Measurements from ENCODE around the gene ABRACL. TPM values are rescaled to one million over a fixed set of nuclear protein-coding genes. Genes with fewer than 3 reads are reported as not detected.
A peak's percentile ranks its signal among the peaks of the same experiment; 100 is the strongest.
"Not testable (repeated sequence)": the region's sequence is repeated elsewhere in the genome, so short reads cannot be mapped to it uniquely, and the experiment has no call there.

The ABRACL gene
- total and polyA plus RNA-seq, 5 donors = 4.5 to 11.0 (median 7.7) TPM

DNA sequence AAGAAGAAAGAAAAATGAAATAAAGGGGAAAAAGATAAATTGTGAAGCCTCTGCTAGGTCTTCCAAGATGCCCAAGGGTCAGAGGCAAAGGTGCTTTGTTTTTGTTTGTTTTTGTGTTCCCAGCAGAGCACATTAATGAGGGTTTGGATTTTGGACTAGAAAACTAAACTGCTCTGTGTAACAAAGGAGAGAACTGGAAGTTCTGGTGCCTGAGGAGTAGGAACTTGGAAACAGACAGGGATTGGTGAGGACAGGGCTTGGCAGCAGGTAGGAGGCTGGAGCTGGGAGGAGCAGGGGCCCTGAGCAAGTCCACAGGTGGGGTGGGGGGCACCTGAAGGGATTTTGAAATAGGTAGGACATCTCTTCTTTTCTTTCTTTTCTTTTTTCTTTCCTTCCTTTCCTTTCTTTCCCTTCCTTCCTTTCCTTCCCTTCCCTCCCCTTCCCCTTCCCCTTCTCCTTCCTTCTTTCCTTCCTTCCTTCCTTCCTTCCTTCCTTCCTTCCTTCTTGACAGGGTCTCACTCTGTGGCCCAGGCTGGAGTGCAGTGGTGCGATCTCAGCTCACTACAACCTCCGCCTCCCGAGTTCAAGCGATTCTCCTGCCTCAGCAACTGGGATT is 15.3 kb upstream of the ABRACL start:
- H3K27ac ChIP-seq (ENCODE audit: low read length) = no peak overlapping the region

DNA sequence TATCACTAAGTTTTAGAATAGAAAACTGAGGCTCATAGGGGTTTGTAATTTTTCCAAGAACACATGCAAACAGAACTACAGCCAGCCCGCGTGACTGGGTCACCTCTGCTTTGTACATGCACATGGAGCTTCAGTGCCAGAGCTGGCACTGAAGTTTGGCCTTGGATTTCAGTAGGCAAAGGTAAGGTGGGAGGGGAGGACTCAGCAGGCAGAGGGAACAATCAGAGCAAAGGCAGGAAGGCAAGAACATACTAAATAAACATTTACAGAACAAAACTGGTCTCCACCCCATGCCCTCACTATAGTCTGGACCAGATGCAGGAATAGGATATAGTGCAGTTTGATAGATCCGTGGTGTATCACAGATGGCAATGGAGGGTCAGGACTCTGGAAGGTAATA is 13.6 kb upstream of the ABRACL start:
- DNase-seq (no peak), ATAC-seq (peak in 1 of 2 donors; percentile 16)
- Histone ChIP-seq H3K9me3 (ENCODE audit: control insufficient read depth, low read length) (no peaks in the 10 kb centered on the region), H3K27ac (ENCODE audit: low read length) (no peak overlapping the region), H3K27me3 (ENCODE audit: control insufficient read depth, insufficient read depth) (no peaks in the 10 kb centered on the region), H3K4me3 (ENCODE audit: low read length) (no peak overlapping the region), H3K4me1 (ENCODE audit: control insufficient read depth, insufficient read depth, low read length) (peaks cover 6% of the 10 kb centered on the region)
- intact Hi-C loops (cut with DNase I) = no loop called here
- 74% methylated on average over 3 of the region's 3 CpGs for WGBS

More for the DNA sequence above, 15.3 kb upstream of the ABRACL start:
- Histone ChIP-seq H3K4me1 (ENCODE audit: control insufficient read depth, insufficient read depth, low read length) (peaks cover 6% of the 10 kb centered on the region), H3K9me3 (ENCODE audit: control insufficient read depth, low read length) (no peaks in the 10 kb centered on the region), H3K27me3 (ENCODE audit: control insufficient read depth, insufficient read depth) (no peaks in the 10 kb centered on the region), H3K4me3 (ENCODE audit: low read length) (no peak overlapping the region)
- ATAC-seq (no peak), DNase-seq (no peak)
- 96% methylated on average over 4 of the region's 4 CpGs for WGBS
- intact Hi-C loops (cut with DNase I) = no loop called here

DNA sequence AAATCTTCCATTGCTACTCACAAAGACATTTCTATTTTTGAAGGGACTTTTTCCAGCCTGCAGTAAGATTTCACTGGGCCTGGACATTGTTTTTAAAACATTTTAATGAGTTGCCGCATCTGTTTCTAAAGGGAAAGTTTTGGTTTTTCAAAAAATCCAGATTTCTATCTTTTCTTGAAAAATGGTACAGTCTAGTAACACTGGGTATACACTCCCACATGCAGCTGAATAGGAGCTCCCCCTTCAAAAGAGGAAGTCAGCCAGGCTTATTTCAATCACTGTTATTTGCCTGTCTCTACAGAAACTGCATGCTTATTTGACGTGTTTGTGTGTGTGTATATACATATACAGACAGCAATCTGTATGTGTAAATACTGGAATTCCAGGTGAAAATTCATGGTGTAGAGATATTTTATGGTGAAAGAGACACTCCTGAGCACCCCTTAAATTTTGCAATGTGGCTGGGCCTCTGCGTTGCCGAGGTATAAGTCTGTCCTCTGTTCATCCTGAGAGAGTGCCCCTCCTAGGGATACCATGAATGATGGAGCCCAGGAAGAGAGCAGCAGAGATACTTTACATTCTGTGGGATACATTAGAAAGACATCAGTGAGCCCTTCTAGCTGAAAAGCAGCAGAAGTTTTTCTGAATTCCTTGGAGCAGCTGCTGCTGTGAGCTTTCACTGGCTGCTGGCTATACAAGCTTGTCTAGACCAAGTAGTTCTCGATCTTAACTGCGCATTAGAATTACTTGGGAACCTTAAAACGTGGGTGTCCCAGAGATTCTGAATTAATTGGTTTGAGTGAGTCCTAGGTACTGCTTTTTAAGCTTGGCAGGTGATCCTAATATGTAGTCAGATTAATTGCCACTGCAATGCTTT is 12.0 kb upstream of the ABRACL start:
- H3K27ac ChIP-seq (ENCODE audit: low read length) = peak overlapping the region; percentile 26
- H3K4me1 ChIP-seq (ENCODE audit: control insufficient read depth, insufficient read depth, low read length) = peaks cover 4% of the 10 kb centered on the region
- WGBS = 54% methylated on average over 7 of the region's 7 CpGs
- DNase-seq = no peak
- no peak overlapping the region for H3K4me3 ChIP-seq (ENCODE audit: low read length)
- intact Hi-C loops (cut with DNase I) = no loop called here
- no peaks in the 10 kb centered on the region for H3K27me3 ChIP-seq (ENCODE audit: control insufficient read depth, insufficient read depth)
- H3K9me3 ChIP-seq (ENCODE audit: control insufficient read depth, low read length) = no peaks in the 10 kb centered on the region
- peak; percentile 50 to 61 for ATAC-seq

- H3K9me3 ChIP-seq (ENCODE audit: control insufficient read depth, low read length) = no peaks in the 10 kb centered on the region
- peaks cover 4% of the 10 kb centered on the region for H3K4me1 ChIP-seq (ENCODE audit: control insufficient read depth, insufficient read depth, low read length)
- 40% methylated on average over 3 of the region's 3 CpGs for WGBS
- intact Hi-C loops (cut with DNase I) = no loop called here
- no peak for DNase-seq
- H3K4me3 ChIP-seq (ENCODE audit: low read length) = no peak overlapping the region
- H3K27me3 ChIP-seq (ENCODE audit: control insufficient read depth, insufficient read depth) = no peaks in the 10 kb centered on the region
- ATAC-seq = peak in 1 of 2 donors; percentile 69
- H3K27ac ChIP-seq (ENCODE audit: low read length) = peak overlapping the region; percentile 26
Observed at GRCh38 chr6:139017227-139017626, 11.3 kb upstream of the ABRACL start.

DNA sequence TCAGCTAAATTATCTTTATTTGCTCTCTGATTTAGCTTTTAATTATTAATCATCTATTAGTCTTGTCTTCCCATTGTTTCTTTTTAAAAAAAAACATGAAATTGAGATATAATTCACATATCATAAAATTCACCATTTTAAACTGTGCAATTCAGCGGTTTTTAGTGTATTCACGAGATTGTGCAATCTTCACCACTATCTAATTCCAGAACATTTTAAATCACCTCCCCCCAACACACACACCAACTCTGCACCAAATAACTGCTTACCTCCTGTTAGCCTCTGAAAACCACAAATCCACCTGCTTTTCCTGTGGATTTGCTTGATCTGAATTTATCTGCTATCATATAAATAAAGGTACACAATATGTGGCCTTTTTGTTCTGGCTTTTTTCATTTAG is 8.8 kb upstream of the ABRACL start:
- peaks cover 4% of the 10 kb centered on the region for H3K4me1 ChIP-seq (ENCODE audit: control insufficient read depth, insufficient read depth, low read length)
- no peaks in the 10 kb centered on the region for H3K27me3 ChIP-seq (ENCODE audit: control insufficient read depth, insufficient read depth)
- H3K4me3 ChIP-seq (ENCODE audit: low read length) = no peak overlapping the region
- intact Hi-C loops (cut with DNase I) = no loop called here
- no peak for ATAC-seq
- no peak overlapping the region for H3K27ac ChIP-seq (ENCODE audit: low read length)
- H3K9me3 ChIP-seq (ENCODE audit: control insufficient read depth, low read length) = no peaks in the 10 kb centered on the region
- DNase-seq = no peak
- 93% methylated on average over 2 of the region's 2 CpGs for WGBS

GRCh38 chr6:139020689-139021088 is 7.9 kb upstream of the ABRACL start:
- intact Hi-C loops (cut with DNase I) = no loop called here
- 98% methylated on average over 3 of the region's 3 CpGs for WGBS
- Histone ChIP-seq H3K27ac (ENCODE audit: low read length) (no peak overlapping the region), H3K4me1 (ENCODE audit: control insufficient read depth, insufficient read depth, low read length) (peaks cover 4% of the 10 kb centered on the region), H3K4me3 (ENCODE audit: low read length) (no peak overlapping the region), H3K9me3 (ENCODE audit: control insufficient read depth, low read length) (no peaks in the 10 kb centered on the region), H3K27me3 (ENCODE audit: control insufficient read depth, insufficient read depth) (no peaks in the 10 kb centered on the region)
- no peak for ATAC-seq
- no peak for DNase-seq

GRCh38 chr6:139025416-139025815 is 3.1 kb upstream of the ABRACL start:
- H3K4me3 ChIP-seq (ENCODE audit: low read length); intact Hi-C loops (cut with DNase I); H3K27me3 ChIP-seq (ENCODE audit: control insufficient read depth, insufficient read depth); H3K27ac ChIP-seq (ENCODE audit: low read length); H3K4me1 ChIP-seq (ENCODE audit: control insufficient read depth, insufficient read depth, low read length); H3K9me3 ChIP-seq (ENCODE audit: control insufficient read depth, low read length); ATAC-seq: not testable (repeated sequence)
- WGBS = 92% methylated on average over 3 of the region's 3 CpGs
- DNase-seq = peak in 1 of 3 donors; percentile 18

GRCh38 chr6:139027620-139028182 is 844 bp upstream of the ABRACL start:
- Histone ChIP-seq H3K27me3 (ENCODE audit: control insufficient read depth, insufficient read depth) (no peaks in the 10 kb centered on the region), H3K9me3 (ENCODE audit: control insufficient read depth, low read length) (no peaks in the 10 kb centered on the region), H3K4me3 (ENCODE audit: low read length) (peak overlapping the region; percentile 72), H3K27ac (ENCODE audit: low read length) (no peak overlapping the region), H3K4me1 (ENCODE audit: control insufficient read depth, insufficient read depth, low read length) (no peaks in the 10 kb centered on the region)
- intact Hi-C loops (cut with DNase I) = no loop called here
- DNase-seq = no peak
- 22% methylated on average over 10 of the region's 10 CpGs for WGBS
- ATAC-seq = peak in 1 of 2 donors; percentile 32

DNA sequence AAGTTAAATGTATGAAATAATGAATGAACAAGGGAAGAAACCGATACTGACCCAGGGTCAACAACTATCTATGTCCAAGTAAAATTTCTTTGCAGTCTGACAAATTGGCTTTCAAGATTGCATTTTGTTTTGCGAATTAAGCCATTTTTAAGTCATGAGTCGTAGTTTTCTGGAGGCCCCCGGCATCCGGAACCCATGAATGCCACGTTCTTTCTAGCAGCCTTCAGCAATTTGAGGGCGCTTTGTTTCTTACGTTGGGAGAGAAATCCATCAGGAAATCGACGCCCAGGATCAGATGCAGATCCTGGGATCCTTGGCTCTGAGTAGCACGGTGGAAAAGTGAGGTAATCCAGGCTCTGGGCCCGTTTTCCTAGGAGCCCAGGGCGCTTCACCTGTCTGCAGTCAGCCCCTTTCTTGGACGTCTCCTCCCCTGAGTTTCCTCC is 309 bp upstream of the ABRACL start:
- no peak for DNase-seq
- H3K27ac ChIP-seq (ENCODE audit: low read length) = peak overlapping the region; percentile 88
- no peak for ATAC-seq
- intact Hi-C loops (cut with DNase I) = no loop called here
- H3K4me3 ChIP-seq (ENCODE audit: low read length) = peak overlapping the region; percentile 72
- no peaks in the 10 kb centered on the region for H3K4me1 ChIP-seq (ENCODE audit: control insufficient read depth, insufficient read depth, low read length)
- no peaks in the 10 kb centered on the region for H3K27me3 ChIP-seq (ENCODE audit: control insufficient read depth, insufficient read depth)
- WGBS = 2% methylated on average over 14 of the region's 14 CpGs
- no peaks in the 10 kb centered on the region for H3K9me3 ChIP-seq (ENCODE audit: control insufficient read depth, low read length)

- Histone ChIP-seq H3K27me3 (ENCODE audit: control insufficient read depth, insufficient read depth) (no peaks in the 10 kb centered on the region), H3K27ac (ENCODE audit: low read length) (peak overlapping the region; percentile 33), H3K4me1 (ENCODE audit: control insufficient read depth, insufficient read depth, low read length) (no peaks in the 10 kb centered on the region), H3K9me3 (ENCODE audit: control insufficient read depth, low read length) (no peaks in the 10 kb centered on the region), H3K4me3 (ENCODE audit: low read length) (peak overlapping the region; percentile 72)
- DNase-seq = peak; percentile 70 to 89 (median 86)
- WGBS = 6% methylated on average over 44 of the region's 44 CpGs
- intact Hi-C loops (cut with DNase I) = no loop called here
- ATAC-seq = peak; percentile 76 to 79
Observed at GRCh38 chr6:139029470-139030227, 1.1 kb downstream of the ABRACL start.
